Lung (tissue), 12 donors: Measurements from ENCODE around the gene APC2. TPM values are rescaled to one million over a fixed set of nuclear protein-coding genes. Genes with fewer than 3 reads are reported as not detected.

Experiments used
- ATAC-seq: fragments of 200-7000 bp; cut with Tn5 transposase; one replicate; pipeline ENCODE4 v1.9.1; 2020; ENCODE audit warnings: moderate number of reproducible peaks; ENCODE audit not compliant: insufficient read depth, low FRiP score
- DNase-seq, 3 donors: peaks; one replicate each; pipeline ENCODE4 v3.0.0-alpha.2; 2013 to 2017
- H3K27ac ChIP-seq, 2 donors: one replicate each; pipeline ENCODE4 v1.5.1; 2013; ENCODE audit warnings: mild to moderate bottlenecking in 2 of 2, moderate library complexity in 2 of 2, control low read depth in 1 of 2, inconsistent platforms in 1 of 2, low read depth in 1 of 2, low read length in 1 of 2
- H3K27me3 ChIP-seq, 3 donors: one replicate each; pipeline ENCODE4 v1.5.1; 2013; ENCODE audit warnings: low read length in 2 of 3; ENCODE audit not compliant: control insufficient read depth in 3 of 3, insufficient read depth in 3 of 3
- H3K36me3 ChIP-seq, 4 donors: one replicate each; pipeline ENCODE4 v1.5.1; 2013; ENCODE audit warnings: low read length in 4 of 4, mild to moderate bottlenecking in 1 of 4, moderate library complexity in 1 of 4; ENCODE audit not compliant: control insufficient read depth in 4 of 4, insufficient read depth in 4 of 4
- H3K4me1 ChIP-seq, 5 donors: one replicate each; pipeline ENCODE4 v1.5.1; 2013; ENCODE audit warnings: low read length in 5 of 5, mild to moderate bottlenecking in 2 of 5, moderate library complexity in 1 of 5; ENCODE audit not compliant: control insufficient read depth in 5 of 5, insufficient read depth in 5 of 5
- H3K4me3 ChIP-seq: one replicate; pipeline ENCODE4 v1.5.1; 2013; ENCODE audit warnings: mild to moderate bottlenecking, control low read depth, moderate library complexity
- H3K9ac ChIP-seq, 2 donors: one replicate each; pipeline ENCODE4 v1.5.1; 2013; ENCODE audit warnings: low read length in 2 of 2, control low read depth in 1 of 2; ENCODE audit not compliant: insufficient read depth in 1 of 2
- H3K9me3 ChIP-seq, 4 donors: one replicate each; pipeline ENCODE4 v1.5.1; 2013; ENCODE audit warnings: low read length in 3 of 4, mild to moderate bottlenecking in 1 of 4, moderate library complexity in 1 of 4; ENCODE audit not compliant: control insufficient read depth in 4 of 4, insufficient read depth in 3 of 4
- WGBS, 2 donors: extraction: QIAGEN DNeasy Blood & Tissue Kit; methylation state at CpG; one replicate each; pipeline ENCODE4 v1.1.7; 2013; 5-methylcytosine and 5-hydroxymethylcytosine counted together
- polyA plus RNA-seq, 2 donors: library from polyadenylated mRNA; stranded (reverse); fragments of 200-250 nt; gene quantifications; one replicate each; pipeline ENCODE4 v1.2.1, GENCODE V29; 2013
- total RNA-seq, 2 donors: library from RNA; depleted of rRNA in 1 of 2; stranded (reverse); fragments of >200 nt in 1 of 2; gene quantifications; one replicate each; pipeline ENCODE4 v1.2.1, GENCODE V29; 2014 to 2021
- TF ChIP-seq, protein P1 (sequence below): IDR thresholded peaks from 2 replicates; pipeline ENCODE4 v1.5.1; 2012; ENCODE audit warnings: mild to moderate bottlenecking; ENCODE audit errors: control extremely low read depth, extremely low read depth
- donor health status: control.
- donor health status: control.
- donor health status: Bipolar disorder and iron deficiency.
- donor health status: healthy.
- donor health status: DM: yes; HTN: yes; CAD: no.

The APC2 gene
- total and polyA plus RNA-seq, 4 donors: 0.01 to 0.37 (median 0.10) TPM

DNA sequence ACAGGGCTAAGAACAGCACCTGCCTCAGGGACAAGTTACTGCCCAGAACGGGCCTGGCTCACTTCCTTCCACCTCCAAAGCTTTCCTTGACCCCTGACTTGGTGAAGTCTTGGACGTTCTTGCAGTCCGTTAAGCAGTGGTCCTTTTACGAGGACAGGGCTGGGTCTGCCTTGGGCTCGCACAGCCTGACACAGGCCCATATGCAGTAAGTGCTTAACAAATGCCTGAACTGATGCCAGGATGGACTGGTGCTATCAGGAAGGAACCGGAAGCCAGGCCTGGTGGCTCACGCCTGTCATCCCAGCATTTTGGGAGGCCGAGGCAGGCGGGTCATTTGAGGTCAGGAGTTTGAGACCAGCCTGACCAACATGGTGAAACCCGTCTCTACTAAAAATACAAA lies 72.1 kb downstream of the APC2 start:
- H3K9ac ChIP-seq: no peak overlapping the region
- H3K36me3 ChIP-seq: no peaks in the 10 kb centered on the region
- peaks cover 0 to 16% (median 0%) of the 10 kb centered on the region in 4 donors for H3K9me3 ChIP-seq
- no peak overlapping the region for H3K27ac ChIP-seq
- DNase-seq: peak in 1 of 3 donors; percentile 22
- no peak overlapping the region for H3K4me3 ChIP-seq
- H3K4me1 ChIP-seq: peaks cover 0 to 10% (median 3%) of the 10 kb centered on the region in 5 donors
- TF ChIP-seq, protein P1, sequence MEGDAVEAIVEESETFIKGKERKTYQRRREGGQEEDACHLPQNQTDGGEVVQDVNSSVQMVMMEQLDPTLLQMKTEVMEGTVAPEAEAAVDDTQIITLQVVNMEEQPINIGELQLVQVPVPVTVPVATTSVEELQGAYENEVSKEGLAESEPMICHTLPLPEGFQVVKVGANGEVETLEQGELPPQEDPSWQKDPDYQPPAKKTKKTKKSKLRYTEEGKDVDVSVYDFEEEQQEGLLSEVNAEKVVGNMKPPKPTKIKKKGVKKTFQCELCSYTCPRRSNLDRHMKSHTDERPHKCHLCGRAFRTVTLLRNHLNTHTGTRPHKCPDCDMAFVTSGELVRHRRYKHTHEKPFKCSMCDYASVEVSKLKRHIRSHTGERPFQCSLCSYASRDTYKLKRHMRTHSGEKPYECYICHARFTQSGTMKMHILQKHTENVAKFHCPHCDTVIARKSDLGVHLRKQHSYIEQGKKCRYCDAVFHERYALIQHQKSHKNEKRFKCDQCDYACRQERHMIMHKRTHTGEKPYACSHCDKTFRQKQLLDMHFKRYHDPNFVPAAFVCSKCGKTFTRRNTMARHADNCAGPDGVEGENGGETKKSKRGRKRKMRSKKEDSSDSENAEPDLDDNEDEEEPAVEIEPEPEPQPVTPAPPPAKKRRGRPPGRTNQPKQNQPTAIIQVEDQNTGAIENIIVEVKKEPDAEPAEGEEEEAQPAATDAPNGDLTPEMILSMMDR: no peak
- 63 to 68% methylated on average over 10 of the region's 10 CpGs for WGBS, 2 donors
- peaks cover 13 to 32% (median 21%) of the 10 kb centered on the region in 3 donors for H3K27me3 ChIP-seq
- ATAC-seq: no peak

DNA sequence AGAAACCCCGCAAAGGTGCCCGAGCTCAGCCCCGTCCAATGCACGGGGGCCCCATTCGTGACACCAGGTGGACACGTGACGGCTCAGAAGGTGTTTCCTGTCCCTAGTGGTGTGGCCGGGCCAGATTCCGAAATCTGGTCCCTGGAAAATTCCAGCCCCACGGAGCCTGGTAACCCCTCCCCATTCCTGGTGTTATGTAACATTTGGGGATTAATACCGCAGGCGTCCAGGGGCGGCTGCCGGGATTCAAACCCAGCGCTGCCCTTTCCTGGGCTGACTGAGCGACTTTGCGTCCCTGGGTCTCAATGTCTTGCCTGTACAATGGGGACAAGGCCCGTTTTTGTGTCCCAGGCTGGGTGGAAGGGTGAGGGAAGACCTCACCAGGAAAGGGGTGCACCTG lies 72.9 kb downstream of the APC2 start:
- Histone ChIP-seq H3K4me3 (no peak overlapping the region), H3K4me1 (peaks cover 0 to 10% (median 3%) of the 10 kb centered on the region in 5 donors), H3K9me3 (peaks cover 0 to 16% (median 0%) of the 10 kb centered on the region in 4 donors), H3K36me3 (no peaks in the 10 kb centered on the region), H3K27ac (no peak overlapping the region), H3K9ac (no peak overlapping the region), H3K27me3 (peaks cover 13 to 32% (median 21%) of the 10 kb centered on the region in 3 donors)
- TF ChIP-seq, protein P1: no peak
- DNase-seq: no peak
- WGBS, 2 donors: 64 to 71% methylated on average over 18 of the region's 18 CpGs
- ATAC-seq: no peak

Other genes starting within 250 kb of the APC2 start
- gene STK11, start 244.3 kb upstream of the APC2 start, total RNA-seq: 10 to 100 TPM; 51.0 to 58.3 TPM
- gene STK11, start 244.3 kb upstream of the APC2 start, polyA plus RNA-seq: 10 to 100 TPM; 43.1 to 59.8 TPM
- gene CBARP, start 212.1 kb upstream of the APC2 start, total RNA-seq: under 1 TPM; 0.23 to 0.83 TPM
- under 1 TPM; 0.41 to 0.77 TPM for gene CBARP, start 212.1 kb upstream of the APC2 start, polyA plus RNA-seq
- 100 to 1,000 TPM in 1 of 2 donors, 10 to 100 TPM in 1; 27.1 to 217 TPM for gene ATP5F1D, start 208.4 kb upstream of the APC2 start, total RNA-seq
- gene ATP5F1D, start 208.4 kb upstream of the APC2 start, polyA plus RNA-seq: 100 to 1,000 TPM; 157 to 266 TPM
- gene MIDN, start 201.5 kb upstream of the APC2 start, total RNA-seq: 100 to 1,000 TPM in 1 of 2 donors, 10 to 100 TPM in 1; 39.7 to 185 TPM
- gene MIDN, start 201.5 kb upstream of the APC2 start, polyA plus RNA-seq: 10 to 100 TPM; 49.3 to 68.0 TPM
- 100 to 1,000 TPM; 435 to 443 TPM for gene CIRBP, start 180.8 kb upstream of the APC2 start, total RNA-seq
- gene CIRBP, start 180.8 kb upstream of the APC2 start, polyA plus RNA-seq: 100 to 1,000 TPM; 313 to 488 TPM
- 10 to 100 TPM; 17.5 to 66.5 TPM for gene FAM174C, start 174.6 kb upstream of the APC2 start, total RNA-seq
- gene FAM174C, start 174.6 kb upstream of the APC2 start, polyA plus RNA-seq: 10 to 100 TPM; 72.3 to 89.3 TPM
- gene EFNA2, start 164.2 kb upstream of the APC2 start, total RNA-seq: under 1 TPM in 1 of 2 donors, not detected in 1; 0.37 TPM
- not detected for gene EFNA2, start 164.2 kb upstream of the APC2 start, polyA plus RNA-seq
- 100 to 1,000 TPM in 1 of 2 donors, 10 to 100 TPM in 1; 33.4 to 114 TPM for gene NDUFS7, start 66.2 kb upstream of the APC2 start, total RNA-seq
- gene NDUFS7, start 66.2 kb upstream of the APC2 start, polyA plus RNA-seq: 100 to 1,000 TPM; 103 to 133 TPM
- 1 to 10 TPM; 7.1 to 8.6 TPM for gene GAMT, start 48.6 kb upstream of the APC2 start, total RNA-seq
- 1 to 10 TPM; 2.9 to 7.6 TPM for gene GAMT, start 48.6 kb upstream of the APC2 start, polyA plus RNA-seq
- 100 to 1,000 TPM in 1 of 2 donors, 10 to 100 TPM in 1; 61.4 to 125 TPM for gene DAZAP1, start 42.5 kb upstream of the APC2 start, total RNA-seq
- 10 to 100 TPM; 77.3 to 82.8 TPM for gene DAZAP1, start 42.5 kb upstream of the APC2 start, polyA plus RNA-seq
- gene RPS15, start 11.7 kb upstream of the APC2 start, total RNA-seq: 1,000 to 10,000 TPM in 1 of 2 donors, 100 to 1,000 TPM in 1; 574 to 1,157 TPM
- gene RPS15, start 11.7 kb upstream of the APC2 start, polyA plus RNA-seq: 1,000 to 10,000 TPM; 2,710 to 2,993 TPM
- gene C19orf25, start 29.1 kb downstream of the APC2 start, total RNA-seq: 10 to 100 TPM; 24.1 to 35.8 TPM
- gene C19orf25, start 29.1 kb downstream of the APC2 start, polyA plus RNA-seq: 10 to 100 TPM; 33.3 to 42.6 TPM
- 1 to 10 TPM; 7.1 to 7.9 TPM for gene PCSK4, start 40.2 kb downstream of the APC2 start, total RNA-seq
- gene PCSK4, start 40.2 kb downstream of the APC2 start, polyA plus RNA-seq: 1 to 10 TPM; 2.3 to 3.7 TPM
- 1 to 10 TPM; 3.0 to 6.8 TPM for gene REEP6, start 41.1 kb downstream of the APC2 start, total RNA-seq
- gene REEP6, start 41.1 kb downstream of the APC2 start, polyA plus RNA-seq: 1 to 10 TPM; 2.5 to 7.6 TPM
- 1 to 10 TPM in 1 of 2 donors, under 1 TPM in 1; 0.97 to 2.8 TPM for gene ADAMTSL5, start 62.9 kb downstream of the APC2 start, total RNA-seq
- 1 to 10 TPM; 1.4 to 1.5 TPM for gene ADAMTSL5, start 62.9 kb downstream of the APC2 start, polyA plus RNA-seq
- not detected for gene PLK5, start 74.0 kb downstream of the APC2 start, total RNA-seq
- gene PLK5, start 74.0 kb downstream of the APC2 start, polyA plus RNA-seq: under 1 TPM in 1 of 2 donors, not detected in 1; 0.09 TPM
- 10 to 100 TPM; 31.0 to 33.9 TPM for gene MEX3D, start 118.2 kb downstream of the APC2 start, total RNA-seq
- gene MEX3D, start 118.2 kb downstream of the APC2 start, polyA plus RNA-seq: 1 to 10 TPM; 4.8 to 8.6 TPM
- 100 to 1,000 TPM in 1 of 2 donors, 10 to 100 TPM in 1; 48.1 to 102 TPM for gene MBD3, start 142.7 kb downstream of the APC2 start, total RNA-seq
- gene MBD3, start 142.7 kb downstream of the APC2 start, polyA plus RNA-seq: 100 to 1,000 TPM in 1 of 2 donors, 10 to 100 TPM in 1; 74.8 to 129 TPM
- 100 to 1,000 TPM in 1 of 2 donors, 10 to 100 TPM in 1; 35.4 to 225 TPM for gene UQCR11, start 155.3 kb downstream of the APC2 start, total RNA-seq
- gene UQCR11, start 155.3 kb downstream of the APC2 start, polyA plus RNA-seq: 100 to 1,000 TPM; 122 to 131 TPM
- 10 to 100 TPM; 50.2 to 58.1 TPM for gene TCF3, start 202.5 kb downstream of the APC2 start, total RNA-seq
- gene TCF3, start 202.5 kb downstream of the APC2 start, polyA plus RNA-seq: 10 to 100 TPM; 36.9 to 40.1 TPM